ENCODE data around the gene FCRLB.
"Not testable (repeated sequence)": the region's sequence is repeated elsewhere in the genome, so short reads cannot be mapped to it uniquely, and the experiment has no call there.

Gene FCRLB

GRCh38 chr1:161719325-161719611 is 2.1 kb upstream of the FCRLB start:
- Histone ChIP-seq H3K4me1 (ENCODE audit: control insufficient read depth in 2 of 2, insufficient read depth in 2 of 2, low read length in 2 of 2) (peaks cover 0 to 2% of the 10 kb centered on the region in 2 donors), H3K27me3 (ENCODE audit: control insufficient read depth in 2 of 2, insufficient read depth in 2 of 2, low read length in 2 of 2) (peaks cover 0 to 5% of the 10 kb centered on the region in 2 donors), H3K36me3 (ENCODE audit: control insufficient read depth in 2 of 2, insufficient read depth in 2 of 2, low read length in 2 of 2) (no peaks in the 10 kb centered on the region), H3K27ac (ENCODE audit: low read depth in 2 of 2, low read length in 2 of 2) (no peak overlapping the region), H3K4me3 (ENCODE audit: low read length in 2 of 2) (no peak overlapping the region), H3K9ac (ENCODE audit: low read depth in 1 of 2, low read length in 2 of 2) (no peak overlapping the region), H3K9me3 (ENCODE audit: control insufficient read depth in 2 of 2, low read length in 2 of 2) (no peaks in the 10 kb centered on the region)

DNA sequence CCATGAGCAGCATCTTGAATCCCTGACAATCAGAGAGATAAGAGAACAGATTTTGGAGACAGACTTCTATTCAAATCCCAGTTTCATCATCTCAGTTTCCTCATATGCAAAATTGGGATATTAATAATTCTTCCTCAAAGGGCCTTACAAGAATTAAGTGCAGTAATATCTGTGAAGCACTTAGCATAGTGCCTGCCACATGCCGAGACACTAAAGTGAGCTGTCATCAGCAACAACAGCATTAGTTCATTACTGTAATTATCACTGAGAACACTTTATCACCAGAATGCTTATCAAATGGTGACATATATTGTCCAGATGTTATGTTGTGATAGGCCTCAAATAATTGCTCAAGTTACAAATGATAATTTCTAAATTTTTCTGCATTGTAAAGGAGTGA is 922 bp upstream of the FCRLB start:
- Histone ChIP-seq H3K4me1 (ENCODE audit: control insufficient read depth in 2 of 2, insufficient read depth in 2 of 2, low read length in 2 of 2) (peaks cover 0 to 2% of the 10 kb centered on the region in 2 donors), H3K9me3 (ENCODE audit: control insufficient read depth in 2 of 2, low read length in 2 of 2) (no peaks in the 10 kb centered on the region), H3K4me3 (ENCODE audit: low read length in 2 of 2) (no peak overlapping the region), H3K36me3 (ENCODE audit: control insufficient read depth in 2 of 2, insufficient read depth in 2 of 2, low read length in 2 of 2) (no peaks in the 10 kb centered on the region), H3K27ac (ENCODE audit: low read depth in 2 of 2, low read length in 2 of 2) (no peak overlapping the region), H3K27me3 (ENCODE audit: control insufficient read depth in 2 of 2, insufficient read depth in 2 of 2, low read length in 2 of 2) (peaks cover 0 to 10% of the 10 kb centered on the region in 2 donors), H3K9ac (ENCODE audit: low read depth in 1 of 2, low read length in 2 of 2) (no peak overlapping the region)

- no peak overlapping the region for H3K9ac ChIP-seq (ENCODE audit: low read depth in 1 of 2, low read length in 2 of 2)
- H3K27ac ChIP-seq (ENCODE audit: low read depth in 2 of 2, low read length in 2 of 2), result no peak overlapping the region
- H3K27me3 ChIP-seq (ENCODE audit: control insufficient read depth in 2 of 2, insufficient read depth in 2 of 2, low read length in 2 of 2), result peaks cover 9 to 10% of the 10 kb centered on the region in 2 donors
- H3K36me3 ChIP-seq (ENCODE audit: control insufficient read depth in 2 of 2, insufficient read depth in 2 of 2, low read length in 2 of 2), result no peaks in the 10 kb centered on the region
- H3K4me1 ChIP-seq (ENCODE audit: control insufficient read depth in 2 of 2, insufficient read depth in 2 of 2, low read length in 2 of 2), result peaks cover 2 to 8% of the 10 kb centered on the region in 2 donors
- no peaks in the 10 kb centered on the region for H3K9me3 ChIP-seq (ENCODE audit: control insufficient read depth in 2 of 2, low read length in 2 of 2)
- H3K4me3 ChIP-seq (ENCODE audit: low read length in 2 of 2), result no peak overlapping the region
Measured at GRCh38 chr1:161721738-161722343, 497 bp downstream of the FCRLB start.

GRCh38 chr1:161722406-161722805 is 1.1 kb downstream of the FCRLB start:
- H3K9me3 ChIP-seq (ENCODE audit: control insufficient read depth in 2 of 2, low read length in 2 of 2), result no peaks in the 10 kb centered on the region
- H3K27ac ChIP-seq (ENCODE audit: low read depth in 2 of 2, low read length in 2 of 2), result no peak overlapping the region
- H3K27me3 ChIP-seq (ENCODE audit: control insufficient read depth in 2 of 2, insufficient read depth in 2 of 2, low read length in 2 of 2), result peaks cover 10 to 13% of the 10 kb centered on the region in 2 donors
- no peak overlapping the region for H3K9ac ChIP-seq (ENCODE audit: low read depth in 1 of 2, low read length in 2 of 2)
- peaks cover 3 to 8% of the 10 kb centered on the region in 2 donors for H3K4me1 ChIP-seq (ENCODE audit: control insufficient read depth in 2 of 2, insufficient read depth in 2 of 2, low read length in 2 of 2)
- no peaks in the 10 kb centered on the region for H3K36me3 ChIP-seq (ENCODE audit: control insufficient read depth in 2 of 2, insufficient read depth in 2 of 2, low read length in 2 of 2)
- no peak overlapping the region for H3K4me3 ChIP-seq (ENCODE audit: low read length in 2 of 2)

DNA sequence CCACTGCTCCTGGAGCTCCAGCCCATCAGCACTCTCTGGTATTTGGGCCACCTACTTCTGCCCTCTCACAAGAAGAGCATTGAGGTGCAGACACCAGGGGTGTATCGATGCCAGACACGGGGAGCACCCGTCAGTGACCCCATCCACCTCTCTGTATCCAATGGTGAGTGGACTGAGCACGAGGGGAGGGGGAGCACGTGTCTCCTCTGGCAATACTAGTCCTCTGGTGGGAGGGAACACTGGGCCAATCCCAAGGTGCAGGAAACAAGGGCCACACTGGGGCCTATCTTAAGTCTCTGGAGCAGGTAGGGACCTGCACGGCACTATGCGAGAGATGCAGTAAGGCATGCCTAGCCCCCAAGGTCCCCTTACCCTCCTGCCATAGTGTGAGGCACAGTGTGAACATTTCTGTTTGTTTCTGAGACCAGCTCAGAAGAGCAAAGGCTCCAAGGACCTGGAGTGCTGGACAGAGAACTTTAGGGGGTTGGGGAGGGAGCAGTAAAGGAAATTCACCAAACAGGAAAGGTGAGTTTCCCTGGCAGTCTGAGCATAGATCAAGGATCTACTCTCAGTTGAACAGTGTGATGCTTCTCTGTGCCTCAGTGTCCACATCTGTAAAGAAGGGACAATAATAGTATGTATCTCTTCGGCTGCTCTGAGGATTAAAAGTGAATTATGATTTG is 2.3 kb downstream of the FCRLB start:
- Histone ChIP-seq H3K4me1 (ENCODE audit: control insufficient read depth in 2 of 2, insufficient read depth in 2 of 2, low read length in 2 of 2) (peaks cover 8% of the 10 kb centered on the region in 2 donors), H3K36me3 (ENCODE audit: control insufficient read depth in 2 of 2, insufficient read depth in 2 of 2, low read length in 2 of 2) (no peaks in the 10 kb centered on the region), H3K27me3 (ENCODE audit: control insufficient read depth in 2 of 2, insufficient read depth in 2 of 2, low read length in 2 of 2) (peaks cover 10 to 14% of the 10 kb centered on the region in 2 donors), H3K27ac (ENCODE audit: low read depth in 2 of 2, low read length in 2 of 2) (no peak overlapping the region), H3K4me3 (ENCODE audit: low read length in 2 of 2) (no peak overlapping the region), H3K9ac (ENCODE audit: low read depth in 1 of 2, low read length in 2 of 2) (no peak overlapping the region), H3K9me3 (ENCODE audit: control insufficient read depth in 2 of 2, low read length in 2 of 2) (no peaks in the 10 kb centered on the region)

GRCh38 chr1:161725258-161725907 is 4.0 kb downstream of the FCRLB start:
- H3K4me1 ChIP-seq (ENCODE audit: control insufficient read depth in 2 of 2, insufficient read depth in 2 of 2, low read length in 2 of 2); H3K9me3 ChIP-seq (ENCODE audit: control insufficient read depth in 2 of 2, low read length in 2 of 2); H3K36me3 ChIP-seq (ENCODE audit: control insufficient read depth in 2 of 2, insufficient read depth in 2 of 2, low read length in 2 of 2): not testable (repeated sequence)
- Histone ChIP-seq H3K9ac (ENCODE audit: low read depth in 1 of 2, low read length in 2 of 2) (peak overlapping the region in 1 of 2 donors; percentile 66), H3K4me3 (ENCODE audit: low read length in 2 of 2) (peak overlapping the region; percentile 76 to 78), H3K27ac (ENCODE audit: low read depth in 2 of 2, low read length in 2 of 2) (peak overlapping the region in 1 of 2 donors; percentile 83), H3K27me3 (ENCODE audit: control insufficient read depth in 2 of 2, insufficient read depth in 2 of 2, low read length in 2 of 2) (peaks cover 11 to 18% of the 10 kb centered on the region in 2 donors)

GRCh38 chr1:161725908-161726472 is 4.6 kb downstream of the FCRLB start:
- H3K4me3 ChIP-seq (ENCODE audit: low read length in 2 of 2), result peak overlapping the region; percentile 76 to 78
- H3K27ac ChIP-seq (ENCODE audit: low read depth in 2 of 2, low read length in 2 of 2), result peak overlapping the region; percentile 70 to 83
- H3K27me3 ChIP-seq (ENCODE audit: control insufficient read depth in 2 of 2, insufficient read depth in 2 of 2, low read length in 2 of 2), result peaks cover 11 to 18% of the 10 kb centered on the region in 2 donors
- H3K9ac ChIP-seq (ENCODE audit: low read depth in 1 of 2, low read length in 2 of 2), result peak overlapping the region; percentile 65 to 66
- H3K4me1 ChIP-seq (ENCODE audit: control insufficient read depth in 2 of 2, insufficient read depth in 2 of 2, low read length in 2 of 2), result peaks cover 6 to 8% of the 10 kb centered on the region in 2 donors
- no peaks in the 10 kb centered on the region for H3K36me3 ChIP-seq (ENCODE audit: control insufficient read depth in 2 of 2, insufficient read depth in 2 of 2, low read length in 2 of 2)
- no peaks in the 10 kb centered on the region for H3K9me3 ChIP-seq (ENCODE audit: control insufficient read depth in 2 of 2, low read length in 2 of 2)

DNA sequence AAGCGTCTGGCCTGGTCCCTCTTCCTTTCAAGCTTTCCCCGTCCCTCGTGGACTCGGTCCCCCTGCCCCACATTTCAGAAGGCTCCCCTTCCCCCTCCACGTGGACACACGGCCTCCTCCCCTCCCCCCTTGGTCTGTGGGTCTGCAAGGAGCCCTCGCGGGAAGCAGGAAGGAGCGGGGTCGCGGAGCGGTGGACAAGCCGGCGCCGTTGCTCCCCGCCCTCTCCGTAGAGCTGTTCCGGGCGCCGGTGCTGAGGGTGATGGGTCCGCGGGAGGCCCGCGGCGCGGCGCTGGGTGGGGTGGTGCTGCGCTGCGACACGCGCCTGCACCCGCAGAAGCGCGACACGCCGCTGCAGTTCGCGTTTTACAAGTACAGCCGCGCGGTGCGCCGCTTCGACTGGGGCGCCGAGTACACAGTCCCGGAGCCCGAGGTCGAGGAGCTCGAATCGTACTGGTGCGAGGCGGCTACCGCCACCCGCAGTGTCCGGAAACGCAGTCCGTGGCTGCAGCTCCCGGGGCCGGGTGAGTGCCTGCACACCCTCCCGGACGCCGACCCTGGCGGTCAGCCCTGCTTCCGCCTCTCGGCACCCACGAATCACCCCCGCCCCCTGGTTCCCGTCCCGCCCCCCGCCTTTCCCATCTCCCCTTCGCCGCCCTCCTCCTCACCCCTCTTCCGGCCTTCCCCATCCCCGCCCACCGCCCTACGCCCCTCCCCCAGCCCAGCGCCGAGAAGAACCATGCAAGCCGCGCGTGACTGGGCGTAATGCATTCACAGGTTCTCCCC is 5.3 kb downstream of the FCRLB start:
- Histone ChIP-seq H3K4me3 (ENCODE audit: low read length in 2 of 2) (peak overlapping the region; percentile 76 to 78), H3K4me1 (ENCODE audit: control insufficient read depth in 2 of 2, insufficient read depth in 2 of 2, low read length in 2 of 2) (peaks cover 6 to 8% of the 10 kb centered on the region in 2 donors), H3K27ac (ENCODE audit: low read depth in 2 of 2, low read length in 2 of 2) (peak overlapping the region; percentile 75 to 83), H3K9ac (ENCODE audit: low read depth in 1 of 2, low read length in 2 of 2) (peak overlapping the region; percentile 69 to 70), H3K36me3 (ENCODE audit: control insufficient read depth in 2 of 2, insufficient read depth in 2 of 2, low read length in 2 of 2) (no peaks in the 10 kb centered on the region), H3K9me3 (ENCODE audit: control insufficient read depth in 2 of 2, low read length in 2 of 2) (no peaks in the 10 kb centered on the region), H3K27me3 (ENCODE audit: control insufficient read depth in 2 of 2, insufficient read depth in 2 of 2, low read length in 2 of 2) (peaks cover 14 to 18% of the 10 kb centered on the region in 2 donors)

GRCh38 chr1:161727256-161727924 is 6.0 kb downstream of the FCRLB start:
- Histone ChIP-seq H3K9ac (ENCODE audit: low read depth in 1 of 2, low read length in 2 of 2) (peak overlapping the region; percentile 69 to 70), H3K4me3 (ENCODE audit: low read length in 2 of 2) (peak overlapping the region; percentile 71 to 76), H3K27me3 (ENCODE audit: control insufficient read depth in 2 of 2, insufficient read depth in 2 of 2, low read length in 2 of 2) (peaks cover 14 to 18% of the 10 kb centered on the region in 2 donors), H3K9me3 (ENCODE audit: control insufficient read depth in 2 of 2, low read length in 2 of 2) (no peaks in the 10 kb centered on the region), H3K4me1 (ENCODE audit: control insufficient read depth in 2 of 2, insufficient read depth in 2 of 2, low read length in 2 of 2) (peaks cover 6 to 8% of the 10 kb centered on the region in 2 donors), H3K27ac (ENCODE audit: low read depth in 2 of 2, low read length in 2 of 2) (peak overlapping the region; percentile 75 to 83), H3K36me3 (ENCODE audit: control insufficient read depth in 2 of 2, insufficient read depth in 2 of 2, low read length in 2 of 2) (no peaks in the 10 kb centered on the region)

Data from mucosa of rectum (tissue), 2 donors.